Loucy (cell line): ENCODE data around the gene PPP2R1B.

ENCODE experiments used
- CTCF ChIP-seq: fragments of 200-600 bp; sonication (generic); conservative IDR thresholded peaks from 2 replicates; pipeline ENCODE4 v1.5.1; 2014; ENCODE audit warnings: mild to moderate bottlenecking, antibody characterized with exemption, low read length
- EZH2phosphoT487 ChIP-seq: fragments of 200-600 bp; IDR thresholded peaks from 2 replicates; pipeline ENCODE4 v1.6.1; 2018; ENCODE audit warnings: antibody characterized with exemption, mild to moderate bottlenecking, moderate library complexity, borderline replicate concordance

- TF ChIP-seq CTCF, result no peak
- no peak for TF ChIP-seq EZH2phosphoT487
These were observed 11.9 kb upstream of the PPP2R1B start for GRCh38 chr11:111778047-111778558.
